DMS 273 (cell line): Measurements from ENCODE around the gene ANK2.

Experiments
- DNase-seq: peaks from one replicate; lab custom pipeline; 2025; ENCODE audit not compliant: unreplicated experiment; lab: John Stamatoyannopoulos, UW

Gene ANK2

GRCh38 chr4:113090954-113091353, 41.5 kb downstream of the ANK2 start:
- DNase-seq: no peak

GRCh38 chr4:113094331-113094730, 44.9 kb downstream of the ANK2 start:
- no peak for DNase-seq

- DNase-seq: peak; percentile 28
Measured at GRCh38 chr4:113094802-113095201, 45.3 kb downstream of the ANK2 start.

GRCh38 chr4:113101669-113102068, 52.2 kb downstream of the ANK2 start:
- DNase-seq: no peak

- DNase-seq: no peak
Measured at GRCh38 chr4:113103556-113103955, 54.1 kb downstream of the ANK2 start.

GRCh38 chr4:113106108-113106507, 56.7 kb downstream of the ANK2 start:
- peak; percentile 40 for DNase-seq

- DNase-seq: no peak
Measured at GRCh38 chr4:113109106-113109718, 59.8 kb downstream of the ANK2 start.

- no peak for DNase-seq
Measured at GRCh38 chr4:113112338-113112978, 63.0 kb downstream of the ANK2 start.

GRCh38 chr4:113113151-113113550, 63.7 kb downstream of the ANK2 start:
- DNase-seq: no peak

- no peak for DNase-seq
Measured at GRCh38 chr4:113114884-113115283, 65.4 kb downstream of the ANK2 start.

- DNase-seq: no peak
Measured at GRCh38 chr4:113116414-113117357, 67.2 kb downstream of the ANK2 start.

GRCh38 chr4:113117358-113117702, 67.9 kb downstream of the ANK2 start:
- no peak for DNase-seq

- DNase-seq: no peak
Measured at GRCh38 chr4:113122066-113122465, 72.6 kb downstream of the ANK2 start.

- DNase-seq: no peak
Measured at GRCh38 chr4:113125418-113125817, 76.0 kb downstream of the ANK2 start.

- DNase-seq: no peak
Measured at GRCh38 chr4:113131136-113131535, 81.7 kb downstream of the ANK2 start.

- DNase-seq: no peak
Measured at GRCh38 chr4:113131621-113132020, 82.2 kb downstream of the ANK2 start.

GRCh38 chr4:113141901-113142346, 92.5 kb downstream of the ANK2 start:
- no peak for DNase-seq

- DNase-seq: no peak
Measured at GRCh38 chr4:113142351-113142750, 92.9 kb downstream of the ANK2 start.

GRCh38 chr4:113144091-113144490, 94.6 kb downstream of the ANK2 start:
- no peak for DNase-seq

GRCh38 chr4:113145147-113145518, 95.7 kb downstream of the ANK2 start:
- DNase-seq: no peak

- DNase-seq: peak; percentile 56
Measured at GRCh38 chr4:113145519-113146291, 96.3 kb downstream of the ANK2 start.
